Ascending aorta (tissue), 2 donors: ENCODE data around the gene SND1. TPM values are rescaled to one million over a fixed set of nuclear protein-coding genes. Genes with fewer than 3 reads are reported as not detected.

ENCODE experiments used
- DNase-seq, 2 donors: peaks; one replicate each; pipeline ENCODE4 v3.0.0-alpha.2; 2019; ENCODE audit warnings: low spot score in 2 of 2
- H3K27ac ChIP-seq, 2 donors: fragments of 200-600 bp; sonication (generic); one replicate each; pipeline ENCODE4 v1.5.1; 2016 to 2017; ENCODE audit warnings: mild to moderate bottlenecking in 1 of 2
- H3K27me3 ChIP-seq: fragments of 200-600 bp; sonication (generic); one replicate; pipeline ENCODE4 v1.5.1; 2017
- H3K36me3 ChIP-seq, 2 donors: fragments of 200-600 bp; sonication (generic); one replicate each; pipeline ENCODE4 v1.5.1; 2016
- H3K4me1 ChIP-seq, 2 donors: fragments of 200-600 bp; sonication (generic); one replicate each; pipeline ENCODE4 v1.5.1; 2016 to 2017; ENCODE audit warnings: mild to moderate bottlenecking in 1 of 2
- H3K4me3 ChIP-seq, 2 donors: fragments of 200-600 bp; sonication (generic); one replicate each; pipeline ENCODE4 v1.5.1; 2016 to 2017; ENCODE audit warnings: mild to moderate bottlenecking in 1 of 2
- H3K9me3 ChIP-seq, 2 donors: fragments of 200-600 bp; sonication (generic); one replicate each; pipeline ENCODE4 v1.5.1; 2016
- intact Hi-C: fragments of 100-400 bp; cut with DNase I; formaldehyde crosslinking; loops from one replicate; pipeline ENCODE4 v1.15.1; 2023
- total RNA-seq: library from RNA; depleted of rRNA; stranded (reverse); fragments of >200 nt; gene quantifications from one replicate; pipeline ENCODE4 v1.1.0, GENCODE V29; 2016
- TF ChIP-seq, protein P1 (sequence below), 3 experiments: fragments of 200-600 bp in 2 of 3; fragments of 450-650 bp in 1 of 3; sonication (generic) in 2 of 3; IDR thresholded peaks; one replicate each; pipeline ENCODE4 v1.5.1; 2016 to 2019; ENCODE audit warnings: antibody characterized with exemption in 3 of 3, mild to moderate bottlenecking in 1 of 3, moderate library complexity in 1 of 3

The SND1 gene
- total RNA-seq, 1 donor from 2014 or later, result 93.8 TPM

DNA sequence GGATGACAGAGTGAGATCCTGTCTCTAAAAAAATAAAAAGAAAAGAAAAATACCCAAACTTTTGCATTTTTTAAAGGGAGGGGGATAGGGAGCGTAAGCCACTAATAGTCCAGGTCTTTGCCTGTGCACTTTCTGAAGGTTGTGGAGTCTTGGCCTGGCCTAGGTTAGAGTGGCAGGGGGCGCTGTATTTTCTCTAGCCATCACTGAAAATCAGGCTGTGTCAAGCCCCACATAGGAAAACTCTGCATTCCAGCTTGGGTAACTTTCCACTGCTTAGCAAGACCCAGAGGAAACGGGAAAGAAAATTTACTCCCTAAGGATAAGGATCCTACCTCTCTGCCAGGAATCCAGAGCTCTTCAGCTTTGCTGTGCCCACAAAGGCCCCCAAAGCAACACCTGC is 23.5 kb upstream of the SND1 start:
- Histone ChIP-seq H3K27me3 (no peaks in the 10 kb centered on the region), H3K4me3 (no peak overlapping the region), H3K4me1 (peaks cover 0 to 7% of the 10 kb centered on the region in 2 donors), H3K27ac (no peak overlapping the region), H3K36me3 (no peaks in the 10 kb centered on the region), H3K9me3 (no peaks in the 10 kb centered on the region)
- intact Hi-C loops, result no loop called here
- TF ChIP-seq, protein P1, sequence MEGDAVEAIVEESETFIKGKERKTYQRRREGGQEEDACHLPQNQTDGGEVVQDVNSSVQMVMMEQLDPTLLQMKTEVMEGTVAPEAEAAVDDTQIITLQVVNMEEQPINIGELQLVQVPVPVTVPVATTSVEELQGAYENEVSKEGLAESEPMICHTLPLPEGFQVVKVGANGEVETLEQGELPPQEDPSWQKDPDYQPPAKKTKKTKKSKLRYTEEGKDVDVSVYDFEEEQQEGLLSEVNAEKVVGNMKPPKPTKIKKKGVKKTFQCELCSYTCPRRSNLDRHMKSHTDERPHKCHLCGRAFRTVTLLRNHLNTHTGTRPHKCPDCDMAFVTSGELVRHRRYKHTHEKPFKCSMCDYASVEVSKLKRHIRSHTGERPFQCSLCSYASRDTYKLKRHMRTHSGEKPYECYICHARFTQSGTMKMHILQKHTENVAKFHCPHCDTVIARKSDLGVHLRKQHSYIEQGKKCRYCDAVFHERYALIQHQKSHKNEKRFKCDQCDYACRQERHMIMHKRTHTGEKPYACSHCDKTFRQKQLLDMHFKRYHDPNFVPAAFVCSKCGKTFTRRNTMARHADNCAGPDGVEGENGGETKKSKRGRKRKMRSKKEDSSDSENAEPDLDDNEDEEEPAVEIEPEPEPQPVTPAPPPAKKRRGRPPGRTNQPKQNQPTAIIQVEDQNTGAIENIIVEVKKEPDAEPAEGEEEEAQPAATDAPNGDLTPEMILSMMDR (IDR thresholded peaks at IDR 0.05), result no peak
- no peak for DNase-seq

DNA sequence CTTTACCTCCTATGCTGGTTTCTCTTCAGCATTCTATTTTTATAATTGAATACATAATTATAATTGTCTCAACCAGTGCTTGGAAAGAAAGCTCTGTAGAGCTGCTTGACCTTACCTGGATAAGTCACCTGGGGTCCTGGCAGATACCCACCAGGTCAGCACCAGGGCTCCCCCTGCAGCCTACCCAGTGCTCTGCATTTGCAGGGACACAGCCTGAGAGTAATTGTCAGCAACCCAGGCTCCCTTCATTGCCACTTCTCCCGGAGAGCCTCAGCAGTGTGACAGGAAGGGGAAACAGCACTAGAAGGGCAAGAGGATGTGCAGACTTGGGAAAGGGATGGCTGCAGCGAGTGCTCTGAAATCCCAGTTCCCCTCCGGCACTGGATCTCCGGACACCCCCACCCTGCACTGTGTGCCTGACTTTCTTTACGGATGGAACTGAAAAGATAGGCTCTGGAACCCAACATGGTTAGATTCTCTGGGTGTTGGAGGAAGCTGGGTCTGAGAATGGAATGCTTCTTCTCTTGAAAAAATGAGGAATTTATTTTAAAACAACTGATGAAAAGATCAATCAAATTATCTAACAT is 22.6 kb upstream of the SND1 start:
- Histone ChIP-seq H3K36me3 (no peaks in the 10 kb centered on the region), H3K4me1 (peaks cover 0 to 7% of the 10 kb centered on the region in 2 donors), H3K27ac (no peak overlapping the region), H3K4me3 (no peak overlapping the region), H3K27me3 (no peaks in the 10 kb centered on the region), H3K9me3 (no peaks in the 10 kb centered on the region)
- TF ChIP-seq, protein P1 (IDR thresholded peaks at IDR 0.05), result no peak
- intact Hi-C loops, result no loop called here
- no peak for DNase-seq

DNA sequence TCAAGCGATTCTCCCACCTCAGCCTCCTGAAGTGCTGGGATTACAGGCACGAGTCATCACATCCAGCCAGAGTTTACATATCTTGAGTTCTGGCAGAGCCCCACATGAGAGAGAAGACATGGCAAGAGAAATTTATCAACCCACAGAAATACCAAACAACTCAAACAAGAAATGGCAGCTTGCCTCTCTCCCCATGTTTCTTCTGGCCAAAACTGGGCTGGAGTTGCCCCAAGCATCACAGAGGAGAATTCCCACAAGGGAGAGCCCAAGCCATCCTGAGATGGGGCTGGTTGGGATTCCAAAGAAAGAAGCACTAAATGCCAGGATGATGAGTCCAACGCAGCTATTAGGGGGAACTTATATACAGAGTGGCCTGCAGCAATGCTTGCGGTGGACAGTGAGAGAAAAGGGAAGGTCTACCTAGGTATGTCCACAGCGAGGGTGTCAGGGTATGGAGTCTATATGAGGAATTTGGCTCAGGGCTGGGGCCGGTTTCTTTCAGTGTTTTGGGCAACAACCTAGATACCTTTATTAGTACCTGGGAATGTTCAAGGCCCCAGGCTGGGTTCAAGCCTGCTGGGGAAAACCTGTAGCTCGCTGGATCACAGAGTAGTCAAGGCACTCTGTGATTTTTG is 19.6 kb upstream of the SND1 start:
- Histone ChIP-seq H3K4me1 (peaks cover 0 to 10% of the 10 kb centered on the region in 2 donors), H3K36me3 (no peaks in the 10 kb centered on the region), H3K27ac (peak overlapping the region in 1 of 2 donors; percentile 34), H3K4me3 (no peak overlapping the region), H3K9me3 (no peaks in the 10 kb centered on the region), H3K27me3 (no peaks in the 10 kb centered on the region)
- TF ChIP-seq, protein P1 (IDR thresholded peaks at IDR 0.05), result no peak
- no peak for DNase-seq
- intact Hi-C loops, result loop anchor here (2.0 to 5.0 kb wide), 2 partner anchors 22 to 45 kb away; partner anchors contain the start of genes ARF5 and GCC1

DNA sequence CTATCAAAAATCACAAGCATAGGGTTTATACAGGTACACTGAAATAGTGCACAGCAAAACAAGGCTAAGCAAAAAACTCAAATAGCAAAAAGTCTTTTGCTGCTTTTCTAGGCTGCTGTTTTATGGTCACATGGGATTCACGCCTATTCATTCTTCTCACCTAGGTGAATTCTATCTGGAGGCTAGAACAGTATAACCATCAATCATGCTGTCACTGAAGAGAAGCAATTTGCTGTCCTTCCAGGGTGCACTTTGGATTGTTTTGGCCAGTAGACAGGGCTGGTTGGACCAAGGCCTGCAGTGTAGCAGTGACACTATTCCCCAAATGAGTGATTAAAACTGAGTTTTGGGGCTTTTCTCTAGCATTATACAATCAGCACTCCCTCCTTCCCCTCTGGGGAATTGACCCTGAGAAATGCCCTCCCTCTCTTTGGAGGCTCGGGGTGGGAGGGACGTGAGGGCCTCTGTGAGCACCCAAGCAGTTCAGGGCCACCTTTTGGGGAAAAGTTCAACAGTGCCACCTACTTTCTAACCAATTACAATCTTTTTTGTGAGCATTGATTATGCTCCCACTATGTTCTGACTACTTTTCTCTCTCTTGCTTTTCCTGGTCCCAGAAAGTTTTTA is 16.2 kb upstream of the SND1 start:
- no peak for DNase-seq
- H3K9me3 ChIP-seq, result no peaks in the 10 kb centered on the region
- intact Hi-C loops, result no loop called here
- peaks cover 0 to 10% of the 10 kb centered on the region in 2 donors for H3K4me1 ChIP-seq
- no peaks in the 10 kb centered on the region for H3K36me3 ChIP-seq
- no peak overlapping the region for H3K4me3 ChIP-seq
- H3K27me3 ChIP-seq, result no peaks in the 10 kb centered on the region
- TF ChIP-seq, protein P1 (IDR thresholded peaks at IDR 0.05), result no peak
- H3K27ac ChIP-seq, result peak overlapping the region in 1 of 2 donors; percentile 62

DNA sequence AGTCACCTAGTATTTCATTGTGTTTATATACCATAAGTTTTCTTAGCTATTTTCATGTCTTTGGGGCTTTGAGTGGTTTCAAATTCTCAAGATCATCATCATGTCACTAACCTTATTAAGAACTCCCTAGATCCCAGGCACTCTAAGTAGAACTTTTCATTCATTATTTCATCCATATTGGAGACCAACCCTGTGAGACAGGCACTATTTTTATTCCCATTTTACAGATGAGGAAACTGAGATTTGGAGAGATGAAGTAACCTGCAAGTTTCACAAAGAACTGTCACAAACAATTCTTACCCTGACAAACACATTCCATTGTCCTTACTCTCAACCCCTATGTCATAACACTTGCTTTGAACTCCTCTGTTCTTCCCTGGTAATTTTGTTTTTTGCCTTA is 13.8 kb upstream of the SND1 start:
- H3K36me3 ChIP-seq, result no peaks in the 10 kb centered on the region
- no peak for DNase-seq
- TF ChIP-seq, protein P1 (IDR thresholded peaks at IDR 0.05), result no peak
- H3K4me3 ChIP-seq, result no peak overlapping the region
- no peaks in the 10 kb centered on the region for H3K27me3 ChIP-seq
- peaks cover 0 to 3% of the 10 kb centered on the region in 2 donors for H3K4me1 ChIP-seq
- no peaks in the 10 kb centered on the region for H3K9me3 ChIP-seq
- intact Hi-C loops, result no loop called here
- no peak overlapping the region for H3K27ac ChIP-seq
